Stimulated activated CD8-positive, alpha-beta memory T cell treated with anti-CD3 and anti-CD28 coated beads, Interleukin-4, amount 100 ng/mL, for 4 hours (primary cell): ENCODE results near the gene AP3D1.
"Not testable (repeated sequence)": the region's sequence is repeated elsewhere in the genome, so short reads cannot be mapped to it uniquely, and the experiment has no call there.

ENCODE experiments used
- DNase-seq, 2 donors: peaks; one replicate each; pipeline ENCODE4 v3.0.0-alpha.2; 2020; ENCODE audit warnings: low read depth in 2 of 2, low spot score in 1 of 2

The AP3D1 gene

GRCh38 chr19:2129892-2130770 is 21.2 kb downstream of the AP3D1 start:
- DNase-seq: no peak

GRCh38 chr19:2129486-2129885 is 21.9 kb downstream of the AP3D1 start:
- DNase-seq: no peak

GRCh38 chr19:2129022-2129421 is 22.3 kb downstream of the AP3D1 start:
- no peak for DNase-seq

- not testable (repeated sequence) for DNase-seq
Observed at GRCh38 chr19:2128252-2128651, 23.1 kb downstream of the AP3D1 start.

- DNase-seq: no peak
Observed at GRCh38 chr19:2127758-2128157, 23.6 kb downstream of the AP3D1 start.

GRCh38 chr19:2126879-2127518 is 24.4 kb downstream of the AP3D1 start:
- DNase-seq: no peak

GRCh38 chr19:2123682-2124387 is 27.5 kb downstream of the AP3D1 start:
- DNase-seq: no peak

- DNase-seq: no peak
Observed at GRCh38 chr19:2122982-2123381, 28.4 kb downstream of the AP3D1 start.

GRCh38 chr19:2122251-2122650 is 29.1 kb downstream of the AP3D1 start:
- no peak for DNase-seq

- no peak for DNase-seq
Observed at GRCh38 chr19:2121416-2122051, 29.8 kb downstream of the AP3D1 start.

GRCh38 chr19:2120821-2121220 is 30.5 kb downstream of the AP3D1 start:
- DNase-seq: no peak

GRCh38 chr19:2119921-2120785 is 31.2 kb downstream of the AP3D1 start:
- no peak for DNase-seq

GRCh38 chr19:2118438-2118837 is 32.9 kb downstream of the AP3D1 start:
- no peak for DNase-seq

- no peak for DNase-seq
Observed at GRCh38 chr19:2117215-2117960, 34.0 kb downstream of the AP3D1 start.

GRCh38 chr19:2116507-2116906 is 34.9 kb downstream of the AP3D1 start:
- DNase-seq: no peak

- no peak for DNase-seq
Observed at GRCh38 chr19:2115911-2116426, 35.4 kb downstream of the AP3D1 start.

- no peak for DNase-seq
Observed at GRCh38 chr19:2115324-2115723, 36.0 kb downstream of the AP3D1 start.

GRCh38 chr19:2114821-2115220 is 36.5 kb downstream of the AP3D1 start:
- DNase-seq: no peak

- DNase-seq: no peak
Observed at GRCh38 chr19:2114218-2114617, 37.1 kb downstream of the AP3D1 start.
